ENCODE measurements around the gene PNO1.

GRCh38 chr2:68187329-68187728, 29.6 kb downstream of the PNO1 start:
- TF ChIP-seq FOXA1 (IDR thresholded peaks at IDR 0.05) (no peak), FOXK2 (IDR thresholded peaks at IDR 0.05) (no peak), TARDBP (IDR thresholded peaks at IDR 0.05) (no peak), FOXM1 (IDR thresholded peaks at IDR 0.05; ENCODE audit: borderline replicate concordance) (no peak), PKNOX1 (IDR thresholded peaks at IDR 0.05) (no peak), ELF4 (IDR thresholded peaks at IDR 0.05) (no peak), BHLHE40 (IDR thresholded peaks at IDR 0.05; ENCODE audit: borderline replicate concordance) (no peak)
